ENCODE data around the gene PITPNM3.

DNA sequence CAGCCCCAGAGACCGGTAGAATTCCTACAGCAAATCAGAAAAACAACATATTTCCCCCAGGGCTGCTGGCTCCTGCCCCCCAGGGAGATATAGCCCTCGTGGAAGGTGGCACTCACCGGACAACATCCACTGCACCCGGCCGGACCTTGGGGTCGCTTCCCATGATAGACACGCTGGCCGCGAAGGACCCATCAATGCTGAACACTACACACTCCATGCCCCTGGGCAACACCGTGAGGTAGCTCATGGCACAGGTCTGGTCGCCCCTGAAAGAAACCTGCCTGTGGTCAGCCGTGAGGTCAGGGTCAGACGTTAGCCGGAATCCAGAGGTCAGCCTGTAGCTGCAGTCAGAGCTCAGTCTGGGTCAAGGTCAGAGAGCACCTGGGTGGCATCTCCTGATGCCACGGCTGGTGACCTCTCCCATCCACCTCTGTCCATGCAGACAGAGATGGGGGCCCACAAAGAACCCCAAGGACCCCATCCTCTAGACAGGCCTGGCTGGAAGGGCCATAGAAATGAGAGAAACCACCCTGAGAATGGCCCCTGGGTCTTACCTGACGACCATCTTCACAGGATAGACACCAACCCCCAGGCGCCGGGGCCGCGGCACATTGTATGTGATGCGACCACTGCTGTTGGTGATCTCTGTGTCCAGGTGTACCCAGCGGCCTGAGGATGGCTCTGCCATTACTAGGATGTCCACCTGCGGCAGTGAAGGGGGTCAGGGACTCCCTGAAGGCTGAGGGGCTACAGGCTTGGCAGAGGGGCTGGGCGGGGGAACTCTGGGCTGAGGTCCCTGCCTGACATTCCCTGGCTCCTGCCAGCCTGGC, 92.5 kb downstream of the PITPNM3 start:
- TF ChIP-seq BRCA1 (IDR thresholded peaks at IDR 0.05; ENCODE audit: low read depth, low read length) = no peak
- TF ChIP-seq, protein P1, sequence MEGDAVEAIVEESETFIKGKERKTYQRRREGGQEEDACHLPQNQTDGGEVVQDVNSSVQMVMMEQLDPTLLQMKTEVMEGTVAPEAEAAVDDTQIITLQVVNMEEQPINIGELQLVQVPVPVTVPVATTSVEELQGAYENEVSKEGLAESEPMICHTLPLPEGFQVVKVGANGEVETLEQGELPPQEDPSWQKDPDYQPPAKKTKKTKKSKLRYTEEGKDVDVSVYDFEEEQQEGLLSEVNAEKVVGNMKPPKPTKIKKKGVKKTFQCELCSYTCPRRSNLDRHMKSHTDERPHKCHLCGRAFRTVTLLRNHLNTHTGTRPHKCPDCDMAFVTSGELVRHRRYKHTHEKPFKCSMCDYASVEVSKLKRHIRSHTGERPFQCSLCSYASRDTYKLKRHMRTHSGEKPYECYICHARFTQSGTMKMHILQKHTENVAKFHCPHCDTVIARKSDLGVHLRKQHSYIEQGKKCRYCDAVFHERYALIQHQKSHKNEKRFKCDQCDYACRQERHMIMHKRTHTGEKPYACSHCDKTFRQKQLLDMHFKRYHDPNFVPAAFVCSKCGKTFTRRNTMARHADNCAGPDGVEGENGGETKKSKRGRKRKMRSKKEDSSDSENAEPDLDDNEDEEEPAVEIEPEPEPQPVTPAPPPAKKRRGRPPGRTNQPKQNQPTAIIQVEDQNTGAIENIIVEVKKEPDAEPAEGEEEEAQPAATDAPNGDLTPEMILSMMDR (IDR thresholded peaks at IDR 0.05; ENCODE audit: control extremely low read depth in 1 of 3, insufficient read depth in 1 of 3, low read depth in 1 of 3, low read length in 3 of 3) = no peak
- TF ChIP-seq, protein P2, sequence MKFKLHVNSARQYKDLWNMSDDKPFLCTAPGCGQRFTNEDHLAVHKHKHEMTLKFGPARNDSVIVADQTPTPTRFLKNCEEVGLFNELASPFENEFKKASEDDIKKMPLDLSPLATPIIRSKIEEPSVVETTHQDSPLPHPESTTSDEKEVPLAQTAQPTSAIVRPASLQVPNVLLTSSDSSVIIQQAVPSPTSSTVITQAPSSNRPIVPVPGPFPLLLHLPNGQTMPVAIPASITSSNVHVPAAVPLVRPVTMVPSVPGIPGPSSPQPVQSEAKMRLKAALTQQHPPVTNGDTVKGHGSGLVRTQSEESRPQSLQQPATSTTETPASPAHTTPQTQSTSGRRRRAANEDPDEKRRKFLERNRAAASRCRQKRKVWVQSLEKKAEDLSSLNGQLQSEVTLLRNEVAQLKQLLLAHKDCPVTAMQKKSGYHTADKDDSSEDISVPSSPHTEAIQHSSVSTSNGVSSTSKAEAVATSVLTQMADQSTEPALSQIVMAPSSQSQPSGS (IDR thresholded peaks at IDR 0.05; ENCODE audit: low read length) = no peak
- TF ChIP-seq EZH2 (IDR thresholded peaks at IDR 0.05; ENCODE audit: low read depth, low read length, severe bottlenecking) = no peak
- no peak for TF ChIP-seq POLR2A (IDR thresholded peaks at IDR 0.05; ENCODE audit: control extremely low read depth in 1 of 2, low read depth in 2 of 2, low read length in 2 of 2)
- no peak for TF ChIP-seq TAF1 (IDR thresholded peaks at IDR 0.05; ENCODE audit: low read depth, low read length)
- TF ChIP-seq SIN3A (conservative IDR thresholded peaks at IDR 0.05 in 1 of 2, IDR thresholded peaks at IDR 0.05 in 1 of 2; ENCODE audit: low read depth in 1 of 2, low read length in 2 of 2) = no peak
- TF ChIP-seq, protein P3, sequence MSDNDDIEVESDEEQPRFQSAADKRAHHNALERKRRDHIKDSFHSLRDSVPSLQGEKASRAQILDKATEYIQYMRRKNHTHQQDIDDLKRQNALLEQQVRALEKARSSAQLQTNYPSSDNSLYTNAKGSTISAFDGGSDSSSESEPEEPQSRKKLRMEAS (IDR thresholded peaks at IDR 0.05) = no peak
- TF ChIP-seq RFX5 (IDR thresholded peaks at IDR 0.05; ENCODE audit: borderline replicate concordance, low read depth, low read length) = no peak
- no peak for TF ChIP-seq POLR2AphosphoS5 (IDR thresholded peaks at IDR 0.05; ENCODE audit: low read depth, low read length)
- TF ChIP-seq SP2 (IDR thresholded peaks at IDR 0.05; ENCODE audit: low read length) = no peak
